SK-N-SH treated with all-trans-retinoic acid at 6 μM for 48 hours (cell line): ENCODE data around the gene TTC21B.

Experiments used
- BACH2 ChIP-seq: fragments of 250-450 bp; sonication (Bioruptor Pico); IDR thresholded peaks from 2 replicates; pipeline ENCODE4 v1.9.0; 2021; ENCODE audit warnings: mild to moderate bottlenecking, borderline replicate concordance
- CREB5 ChIP-seq: fragments of 250-450 bp; sonication (Bioruptor Pico); IDR thresholded peaks from 2 replicates; pipeline ENCODE4 v1.5.1; 2020; ENCODE audit warnings: low read depth, mild to moderate bottlenecking, moderate library complexity
- ESRRG ChIP-seq: fragments of 250-450 bp; sonication (Bioruptor Pico); IDR thresholded peaks from 2 replicates; pipeline ENCODE4 v1.6.1; 2021; ENCODE audit warnings: mild to moderate bottlenecking
- ISL1 ChIP-seq: fragments of 250-450 bp; sonication (Bioruptor Pico); IDR thresholded peaks from 2 replicates; pipeline ENCODE4 v2.1.2; 2022; ENCODE audit warnings: mild to moderate bottlenecking, moderate library complexity
- PATZ1 ChIP-seq: fragments of 250-450 bp; sonication (Bioruptor Pico); IDR thresholded peaks from 2 replicates; pipeline ENCODE4 v1.8.0; 2020; ENCODE audit warnings: mild to moderate bottlenecking, moderate library complexity, borderline replicate concordance
- POU6F1 ChIP-seq: fragments of 250-450 bp; sonication (Bioruptor Pico); IDR thresholded peaks from 2 replicates; pipeline ENCODE4 v1.8.0; 2021; ENCODE audit warnings: low read depth, mild to moderate bottlenecking, moderate library complexity, borderline replicate concordance
- RARB ChIP-seq: fragments of 250-450 bp; sonication (Bioruptor Pico); IDR thresholded peaks from 2 replicates; pipeline ENCODE4 v1.8.0; 2021; ENCODE audit warnings: mild to moderate bottlenecking, moderate library complexity
- TCF4 ChIP-seq: fragments of 250-450 bp; sonication (Bioruptor Pico); IDR thresholded peaks from 2 replicates; pipeline ENCODE4 v1.8.0; 2021; ENCODE audit warnings: mild to moderate bottlenecking, moderate library complexity, borderline replicate concordance
- TSHZ2 ChIP-seq: fragments of 250-450 bp; sonication (Bioruptor Pico); IDR thresholded peaks from 2 replicates; pipeline ENCODE4 v1.5.0; 2020; ENCODE audit warnings: mild to moderate bottlenecking, moderate library complexity
- ZFP30 ChIP-seq: fragments of 450-650 bp; formaldehyde crosslinking; IDR thresholded peaks from 2 replicates; pipeline ENCODE4 v1.5.0; 2022; ENCODE audit warnings: mild to moderate bottlenecking, moderate library complexity

GRCh38 chr2:165990846-165991245 is 37.3 kb upstream of the TTC21B start:
- TF ChIP-seq BACH2 (CRISPR knock-in tag) (no peak), RARB (no peak), POU6F1 (no peak), ISL1 (no peak), TCF4 (CRISPR knock-in tag) (no peak), TSHZ2 (no peak), CREB5 (CRISPR knock-in tag) (no peak), ESRRG (CRISPR knock-in tag) (no peak), PATZ1 (no peak), ZFP30 (no peak)
